ENCODE data around the gene GALNT2.

GALNT2 gene

GRCh38 chr1:230268371-230269170 is 201.5 kb downstream of the GALNT2 start:
- no peak for DNase-seq

GRCh38 chr1:230270185-230270558 is 203.1 kb downstream of the GALNT2 start:
- DNase-seq, result no peak

- no peak for DNase-seq
Measured at GRCh38 chr1:230270559-230271281, 203.7 kb downstream of the GALNT2 start.

GRCh38 chr1:230271300-230272035 is 204.4 kb downstream of the GALNT2 start:
- DNase-seq, result no peak

- no peak for DNase-seq
Measured at GRCh38 chr1:230272557-230272956, 205.5 kb downstream of the GALNT2 start.

GRCh38 chr1:230273141-230273710 is 206.2 kb downstream of the GALNT2 start:
- DNase-seq, result no peak

GRCh38 chr1:230274254-230274653 is 207.2 kb downstream of the GALNT2 start:
- no peak for DNase-seq

- no peak for DNase-seq
Measured at GRCh38 chr1:230276401-230276800, 209.4 kb downstream of the GALNT2 start.

- peak; percentile 12 for DNase-seq
Measured at GRCh38 chr1:230277201-230278025, 210.4 kb downstream of the GALNT2 start.

- no peak for DNase-seq
Measured at GRCh38 chr1:230278376-230278775, 211.3 kb downstream of the GALNT2 start.

GRCh38 chr1:230278871-230279582 is 212.0 kb downstream of the GALNT2 start:
- no peak for DNase-seq

- no peak for DNase-seq
Measured at GRCh38 chr1:230279583-230279945, 212.5 kb downstream of the GALNT2 start.

- no peak for DNase-seq
Measured at GRCh38 chr1:230280054-230280795, 213.2 kb downstream of the GALNT2 start.

GRCh38 chr1:230280906-230281413 is 213.9 kb downstream of the GALNT2 start:
- no peak for DNase-seq

GRCh38 chr1:230281556-230281955 is 214.5 kb downstream of the GALNT2 start:
- no peak for DNase-seq

- no peak for DNase-seq
Measured at GRCh38 chr1:230282157-230282556, 215.1 kb downstream of the GALNT2 start.

- DNase-seq, result no peak
Measured at GRCh38 chr1:230283678-230284077, 216.6 kb downstream of the GALNT2 start.

GRCh38 chr1:230284891-230285290 is 217.9 kb downstream of the GALNT2 start:
- DNase-seq, result no peak

- DNase-seq, result no peak
Measured at GRCh38 chr1:230285351-230285750, 218.3 kb downstream of the GALNT2 start.

GRCh38 chr1:230286166-230286889 is 219.3 kb downstream of the GALNT2 start:
- DNase-seq, result no peak
